ENCODE results near the gene CAPN12.
A peak's percentile ranks its signal among the peaks of the same experiment; 100 is the strongest.

CAPN12 gene

DNA sequence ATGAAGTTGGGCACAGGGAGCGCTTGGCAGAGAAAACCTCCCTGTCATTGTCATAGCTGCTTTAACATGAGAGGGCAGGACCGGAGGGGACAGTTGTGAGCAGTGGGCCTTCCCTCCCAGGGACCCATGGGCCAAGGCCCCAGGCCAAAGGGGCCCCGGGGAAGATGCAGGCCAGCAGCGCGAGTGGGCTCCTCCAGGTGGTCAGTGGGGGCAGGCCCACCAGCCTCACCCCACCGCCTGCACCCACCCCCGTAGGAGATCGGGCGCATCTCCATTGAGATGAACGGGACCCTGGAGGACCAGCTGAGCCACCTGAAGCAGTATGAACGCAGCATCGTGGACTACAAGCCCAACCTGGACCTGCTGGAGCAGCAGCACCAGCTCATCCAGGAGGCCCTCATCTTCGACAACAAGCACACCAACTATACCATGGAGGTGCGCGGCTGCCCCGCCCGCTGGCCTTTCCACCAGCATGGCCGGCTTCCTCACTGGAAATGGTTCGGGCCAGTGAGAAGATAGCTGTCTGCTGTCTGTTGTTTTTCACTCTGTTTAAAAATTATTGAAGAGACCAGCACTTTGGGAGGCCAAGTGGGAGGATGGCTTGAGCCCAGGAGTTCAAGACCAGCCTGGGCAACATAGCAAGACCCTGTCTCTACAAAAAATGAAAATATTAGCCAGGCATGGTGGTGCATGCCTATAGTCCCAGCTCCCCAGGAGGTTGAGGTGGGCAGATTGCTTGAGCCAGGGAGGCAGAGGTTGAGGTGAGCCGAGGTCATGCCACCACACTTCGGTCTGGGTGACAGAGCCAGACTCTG lies 18.6 kb downstream of the CAPN12 start:
- no peak for DNase-seq (ENCODE audit: low read depth)

DNA sequence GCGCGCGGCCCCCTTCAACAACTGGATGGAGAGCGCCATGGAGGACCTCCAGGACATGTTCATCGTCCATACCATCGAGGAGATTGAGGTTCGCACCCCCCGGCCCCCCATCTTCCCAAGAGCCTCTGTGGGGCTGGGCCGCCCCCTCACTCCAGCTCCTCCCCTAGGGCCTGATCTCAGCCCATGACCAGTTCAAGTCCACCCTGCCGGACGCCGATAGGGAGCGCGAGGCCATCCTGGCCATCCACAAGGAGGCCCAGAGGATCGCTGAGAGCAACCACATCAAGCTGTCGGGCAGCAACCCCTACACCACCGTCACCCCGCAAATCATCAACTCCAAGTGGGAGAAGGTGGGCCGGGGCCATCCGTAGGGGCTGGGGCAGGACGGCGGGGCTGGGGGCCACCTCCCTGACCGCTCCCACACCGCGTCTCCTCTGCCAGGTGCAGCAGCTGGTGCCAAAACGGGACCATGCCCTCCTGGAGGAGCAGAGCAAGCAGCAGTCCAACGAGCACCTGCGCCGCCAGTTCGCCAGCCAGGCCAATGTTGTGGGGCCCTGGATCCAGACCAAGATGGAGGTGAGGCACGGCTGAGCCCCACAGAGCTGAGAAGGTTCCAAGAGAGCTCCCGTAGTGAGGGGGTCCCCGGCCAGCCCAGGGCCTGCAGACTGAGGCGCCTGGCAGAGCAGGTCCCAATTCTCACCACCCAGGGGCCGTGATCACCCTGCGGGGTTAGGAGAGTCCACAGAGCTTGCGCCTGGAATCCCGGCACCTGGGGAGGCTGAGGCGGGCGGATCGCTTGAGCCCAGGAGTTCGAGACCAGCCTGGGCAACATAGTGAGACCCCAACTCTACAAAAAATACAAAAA lies 20.1 kb downstream of the CAPN12 start:
- DNase-seq (ENCODE audit: low read depth) = no peak

DNA sequence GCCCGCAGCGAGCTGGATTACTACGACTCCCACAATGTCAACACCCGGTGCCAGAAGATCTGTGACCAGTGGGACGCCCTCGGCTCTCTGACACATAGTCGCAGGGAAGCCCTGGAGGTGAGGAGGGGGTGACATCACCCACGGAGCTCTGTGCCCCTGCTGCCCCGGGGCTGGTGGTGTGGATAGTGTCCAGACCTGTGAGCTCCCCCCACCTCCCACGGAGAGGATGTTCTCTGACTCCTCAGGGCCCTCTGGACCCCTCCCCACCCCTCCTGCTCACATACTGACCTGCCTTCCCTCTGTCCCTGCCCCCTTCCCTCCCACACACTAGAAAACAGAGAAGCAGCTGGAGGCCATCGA lies 20.7 kb downstream of the CAPN12 start:
- no peak for DNase-seq (ENCODE audit: low read depth)

DNA sequence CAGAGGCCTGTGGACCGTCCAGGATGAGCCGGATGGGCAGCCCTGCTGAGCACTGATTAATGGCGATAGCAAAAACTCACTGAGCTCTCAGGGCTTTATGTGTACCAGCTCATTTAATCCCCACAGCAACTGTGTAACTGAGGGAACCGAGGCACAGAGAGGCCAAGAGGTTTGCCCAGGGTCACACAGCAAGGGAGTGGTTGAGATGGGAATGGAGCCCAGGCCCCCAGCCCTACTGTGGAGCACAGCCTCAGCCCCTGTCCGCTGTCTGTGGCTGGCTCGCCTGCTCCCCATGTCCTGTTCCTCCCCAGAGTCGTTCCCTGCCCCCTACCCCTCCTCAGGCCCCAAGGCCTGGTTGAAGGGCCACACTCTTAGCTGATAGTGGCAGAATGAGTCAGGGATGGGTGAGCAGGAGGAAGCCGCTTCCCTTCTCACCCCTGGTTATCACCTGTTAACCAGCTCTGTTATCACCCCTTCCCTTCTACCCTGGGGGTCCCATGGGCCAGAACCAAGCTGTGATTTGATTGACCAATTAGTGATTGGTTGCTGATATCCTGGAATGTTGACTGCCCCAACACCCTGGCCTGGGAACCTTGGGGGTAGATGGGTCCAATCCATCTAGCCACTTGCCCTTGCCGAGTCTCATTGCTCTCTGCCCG lies 21.2 kb downstream of the CAPN12 start:
- DNase-seq (ENCODE audit: low read depth) = no peak

DNA sequence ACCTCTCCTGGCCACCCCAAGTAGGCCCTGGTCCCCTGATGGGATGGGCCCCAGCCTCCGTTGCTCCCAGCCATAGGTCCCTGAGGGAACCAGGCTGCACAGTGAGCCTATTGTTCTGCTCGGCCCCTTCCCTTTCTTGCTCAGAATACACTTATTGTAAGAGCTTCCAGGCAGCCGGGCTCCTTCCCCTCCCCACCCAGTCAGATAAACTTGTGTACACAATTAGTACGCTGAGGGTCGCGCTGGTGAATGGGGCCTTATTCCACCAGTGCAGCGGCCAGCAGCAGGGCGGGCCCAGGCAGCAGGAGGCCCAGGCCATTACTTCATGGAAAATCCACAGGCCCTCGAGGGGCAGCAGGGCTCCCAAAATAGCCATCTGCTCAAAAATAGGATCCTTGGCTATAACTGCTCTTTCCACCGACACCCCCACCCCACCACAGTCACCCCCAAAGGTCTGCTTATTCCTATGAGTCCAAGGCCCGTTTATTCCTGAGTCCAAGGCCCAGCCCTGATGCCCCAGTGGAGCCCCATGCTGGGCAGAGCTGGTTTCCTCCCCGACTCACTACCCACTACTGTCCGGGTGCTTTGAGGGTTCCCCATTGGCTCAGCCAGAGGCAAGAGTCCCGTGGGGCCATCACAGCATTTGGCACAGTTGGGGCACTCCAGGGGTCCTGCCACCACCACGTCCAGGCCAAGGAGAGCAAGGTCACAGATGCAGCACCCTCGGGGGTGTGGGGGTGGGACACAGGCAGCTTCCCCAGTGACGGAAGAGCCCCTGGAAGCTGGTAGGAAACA lies 22.1 kb downstream of the CAPN12 start:
- no peak for DNase-seq (ENCODE audit: low read depth)

DNA sequence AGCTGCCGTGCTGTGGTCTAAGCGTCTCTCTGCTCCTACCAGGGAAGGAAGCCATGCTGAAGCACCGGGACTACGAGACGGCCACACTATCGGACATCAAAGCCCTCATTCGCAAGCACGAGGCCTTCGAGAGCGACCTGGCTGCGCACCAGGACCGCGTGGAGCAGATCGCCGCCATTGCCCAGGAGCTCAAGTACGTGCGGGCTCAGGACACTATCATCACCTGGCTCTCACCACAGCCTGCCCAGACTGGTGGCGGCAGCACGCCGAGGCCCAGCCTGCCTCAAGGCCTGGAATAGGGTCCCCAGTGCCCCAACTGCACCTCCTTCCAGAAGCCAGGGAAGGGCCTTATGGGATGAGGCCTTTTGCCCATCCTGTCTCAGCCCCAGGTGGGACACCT lies 22.8 kb downstream of the CAPN12 start:
- no peak for DNase-seq (ENCODE audit: low read depth)

DNA sequence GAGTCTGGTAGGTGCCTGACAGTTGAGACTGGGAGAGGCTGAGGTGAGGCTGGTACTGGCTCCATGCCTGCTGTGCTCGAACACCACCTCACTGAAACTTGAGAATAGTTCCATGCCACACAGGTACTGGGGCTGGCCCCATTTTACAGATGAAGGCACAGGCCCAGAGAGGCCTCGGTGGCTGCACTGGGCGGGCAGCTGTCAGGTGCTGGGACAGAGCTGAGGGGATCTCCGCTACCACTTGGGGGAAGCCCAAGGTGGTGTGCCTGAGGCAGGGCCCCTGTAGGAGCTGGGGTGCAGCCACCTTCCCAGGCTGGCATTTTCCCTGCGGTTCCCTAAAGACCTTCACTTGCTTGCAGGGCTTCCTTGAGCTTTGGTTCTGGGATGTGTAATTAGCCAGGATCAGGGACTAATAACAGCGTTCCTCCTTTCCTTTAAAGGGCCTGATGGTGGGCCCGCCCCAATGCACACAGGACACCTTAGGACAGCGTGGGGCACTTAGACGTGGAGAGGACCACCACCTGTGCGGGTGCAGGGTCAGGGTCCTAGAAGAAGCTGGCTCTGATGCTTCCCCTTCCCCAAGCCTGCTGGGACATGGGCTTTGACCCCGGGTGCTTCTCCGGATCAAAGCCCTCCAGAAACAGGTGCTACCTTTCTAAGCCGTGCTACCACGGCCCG lies 23.6 kb downstream of the CAPN12 start:
- no peak for DNase-seq (ENCODE audit: low read depth)

DNA sequence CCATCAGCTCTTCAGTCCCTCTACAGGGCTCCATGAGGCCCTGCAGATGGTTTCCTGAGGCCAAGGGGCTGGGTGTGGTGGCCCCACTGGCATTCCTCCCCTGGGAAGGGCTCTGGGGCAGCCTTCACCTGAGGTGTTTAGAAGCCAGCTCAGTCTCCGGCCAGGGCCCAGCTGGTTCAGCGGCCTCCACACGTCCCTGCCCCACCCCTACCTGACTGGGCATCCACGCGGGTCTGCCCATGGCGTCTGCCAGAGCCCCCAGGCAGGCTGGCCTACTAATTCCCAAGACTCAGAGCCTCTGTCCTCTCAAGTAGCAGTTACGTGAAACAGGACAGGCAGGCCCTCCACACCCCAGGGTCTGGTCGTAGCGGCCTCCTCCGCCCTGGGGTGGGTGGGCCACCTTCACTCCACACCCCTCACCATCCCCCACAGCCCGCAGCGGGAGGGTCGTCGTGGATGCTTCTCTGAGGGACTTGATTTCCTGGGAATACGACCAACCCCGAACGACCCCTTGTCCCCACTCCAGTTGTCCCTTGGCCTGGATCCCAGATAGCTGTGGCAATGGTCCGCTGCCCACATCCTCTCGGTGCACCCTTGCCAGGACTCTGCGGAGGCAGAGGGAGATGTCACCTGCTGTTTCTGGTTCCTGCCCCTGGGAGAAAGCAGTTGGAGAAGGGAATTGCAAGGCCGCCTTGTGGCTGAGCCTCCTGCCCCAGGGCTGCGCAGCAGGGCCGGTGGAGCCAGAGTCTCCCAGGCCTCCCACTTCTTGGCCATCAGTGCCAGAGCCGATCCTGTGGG lies 24.3 kb downstream of the CAPN12 start:
- peak; percentile 42 for DNase-seq (ENCODE audit: low read depth)

DNA sequence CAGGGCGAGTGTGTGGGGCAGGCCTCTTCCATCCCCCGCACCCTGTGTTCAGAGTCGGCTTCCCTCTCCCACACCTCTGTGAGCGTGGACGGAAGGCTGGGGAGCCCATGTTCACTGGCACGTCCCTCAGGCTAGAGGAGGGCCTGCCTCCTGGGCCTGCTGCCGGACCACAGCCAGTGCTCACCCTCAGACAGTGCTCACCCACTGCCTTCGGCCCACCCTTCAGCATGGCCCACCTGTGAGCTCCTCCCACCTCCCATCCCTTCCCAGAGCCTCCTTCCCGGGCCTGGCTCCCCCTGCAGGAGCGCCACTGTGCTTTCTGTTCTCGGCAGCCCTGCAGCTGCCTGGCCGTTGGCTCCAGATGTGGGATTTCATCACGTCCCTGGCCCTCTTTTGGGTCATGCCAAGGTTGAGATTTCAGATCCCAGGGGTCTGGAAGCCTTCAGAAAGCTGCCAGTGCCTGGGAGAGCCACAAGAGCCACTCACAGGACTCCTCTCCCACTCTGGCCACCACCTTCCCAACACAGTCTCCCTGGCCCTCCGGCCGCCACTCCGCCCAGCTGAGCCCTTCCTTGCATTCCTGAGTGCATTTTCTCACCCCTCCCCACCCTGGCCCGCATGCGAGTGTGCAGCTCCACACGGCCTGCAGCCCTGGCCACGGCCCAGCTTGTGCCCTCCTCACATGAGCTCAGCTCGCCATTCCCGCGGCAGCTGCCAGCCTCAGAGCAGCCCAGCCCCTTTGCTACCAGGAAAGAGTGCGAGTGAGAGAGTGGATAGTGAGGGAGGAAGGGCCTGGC lies 25.3 kb downstream of the CAPN12 start:
- peak; percentile 81 for DNase-seq (ENCODE audit: low read depth)

DNA sequence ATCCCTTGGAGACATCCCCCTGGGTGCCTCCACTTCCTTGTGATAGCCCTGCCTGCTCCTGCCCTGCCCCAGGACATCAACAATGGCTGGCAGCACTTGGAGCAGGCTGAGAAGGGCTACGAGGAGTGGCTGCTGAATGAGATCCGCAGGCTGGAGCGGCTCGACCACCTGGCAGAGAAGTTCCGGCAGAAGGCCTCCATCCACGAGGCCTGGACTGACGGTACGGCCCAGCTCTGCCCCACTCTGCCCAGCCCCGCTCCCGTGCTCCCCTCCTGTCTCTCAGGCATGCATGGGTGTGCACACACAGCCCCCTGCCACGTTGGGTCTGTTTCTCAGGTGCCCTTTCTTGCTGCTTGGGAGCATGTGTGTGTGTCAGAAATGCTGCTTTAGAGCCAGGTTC lies 26.4 kb downstream of the CAPN12 start:
- no peak for DNase-seq (ENCODE audit: low read depth)

DNA sequence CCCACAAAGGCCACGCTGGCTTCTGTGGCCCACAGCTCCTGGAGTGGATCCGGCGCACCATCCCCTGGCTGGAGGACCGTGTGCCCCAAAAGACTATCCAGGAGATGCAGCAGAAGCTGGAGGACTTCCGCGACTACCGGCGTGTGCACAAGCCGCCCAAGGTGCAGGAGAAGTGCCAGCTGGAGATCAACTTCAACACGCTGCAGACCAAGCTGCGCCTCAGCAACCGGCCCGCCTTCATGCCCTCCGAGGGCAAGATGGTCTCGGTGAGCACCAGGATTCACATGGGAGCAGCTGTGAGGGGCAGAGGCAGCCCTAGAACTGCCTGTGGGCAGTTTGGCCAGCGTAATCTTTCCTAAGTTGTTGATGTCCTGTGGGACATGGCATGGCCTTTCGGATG lies 27.2 kb downstream of the CAPN12 start:
- no peak for DNase-seq (ENCODE audit: low read depth)

DNA sequence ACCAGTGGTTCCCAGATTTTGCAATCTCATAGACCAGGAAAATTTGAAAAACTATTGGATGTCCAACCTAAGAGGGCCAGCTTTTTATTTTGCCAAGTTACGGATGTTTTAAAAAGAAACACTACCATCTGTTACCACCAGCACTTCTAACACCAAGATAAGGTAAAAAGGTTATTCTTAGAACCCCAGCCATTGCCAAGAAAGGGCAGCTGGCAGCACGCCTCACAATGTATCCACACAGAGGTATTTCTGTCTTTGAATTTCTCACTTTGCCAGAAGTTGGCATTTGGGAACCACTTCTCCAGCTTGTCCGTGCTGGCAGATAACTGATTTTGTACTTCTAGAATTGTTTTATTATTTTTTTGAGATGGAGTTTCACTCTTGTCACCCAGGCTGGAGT lies 28.7 kb downstream of the CAPN12 start:
- DNase-seq (ENCODE audit: low read depth) = no peak

DNA sequence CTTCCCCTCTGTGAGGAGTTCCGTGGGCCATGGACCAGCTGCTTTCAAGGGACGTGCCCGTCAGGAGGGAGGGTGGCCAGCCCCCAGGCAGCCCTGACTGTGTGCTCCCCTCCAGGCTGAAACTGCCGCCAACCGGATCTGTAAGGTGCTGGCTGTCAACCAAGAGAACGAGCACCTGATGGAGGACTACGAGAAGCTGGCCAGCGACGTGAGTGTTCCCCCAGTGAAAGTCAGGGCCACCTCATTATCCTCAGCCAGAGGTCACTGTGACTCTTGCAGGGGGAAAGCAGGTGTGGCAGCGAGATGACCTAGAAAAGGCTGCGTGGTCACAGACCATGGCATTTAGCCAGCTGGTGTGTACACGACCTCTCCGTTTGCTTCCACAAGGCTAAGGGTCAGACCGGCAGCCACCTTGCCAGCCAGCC lies 29.9 kb downstream of the CAPN12 start:
- DNase-seq (ENCODE audit: low read depth) = no peak

DNA sequence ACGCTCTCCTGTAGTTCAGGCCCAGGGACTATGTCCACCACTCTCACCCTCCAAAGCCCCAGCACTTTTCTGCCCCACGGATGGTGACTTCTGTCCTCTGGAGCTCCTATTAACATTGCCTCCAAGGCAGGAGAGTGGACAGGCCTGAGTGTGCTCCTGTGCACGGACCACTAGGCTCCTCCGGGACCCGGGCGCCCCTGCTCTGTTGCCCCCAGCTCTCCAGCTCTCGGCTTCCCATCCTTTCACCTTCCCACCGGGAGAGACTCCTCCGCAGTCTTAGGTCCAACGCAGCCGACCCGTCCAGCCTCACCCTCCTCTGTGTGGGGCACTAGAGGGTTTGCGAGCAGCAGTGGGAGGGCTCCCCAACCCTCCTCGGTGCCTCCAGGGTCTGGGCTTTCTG lies 30.4 kb downstream of the CAPN12 start:
- no peak for DNase-seq (ENCODE audit: low read depth)

DNA sequence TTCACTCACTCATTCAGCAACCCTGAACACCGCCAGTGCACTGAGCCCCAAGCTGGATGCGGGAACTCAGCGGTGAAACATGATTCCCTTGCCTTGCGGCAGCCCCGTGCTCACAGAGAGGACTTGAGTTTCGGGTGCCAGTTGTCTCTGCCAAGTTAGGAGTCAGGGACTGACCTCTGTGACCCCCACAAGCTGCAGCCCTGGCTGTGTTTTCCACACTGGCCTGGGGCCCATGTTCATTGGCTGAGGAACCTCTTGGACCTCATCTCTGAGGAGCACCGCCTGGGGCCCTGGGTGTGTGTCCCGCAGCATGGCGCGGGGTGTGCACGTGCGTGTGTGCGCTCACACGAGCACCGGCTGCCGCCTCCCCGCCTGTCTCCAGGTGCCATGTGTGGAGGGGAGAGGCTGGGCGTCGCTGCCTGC lies 31.0 kb downstream of the CAPN12 start:
- DNase-seq (ENCODE audit: low read depth) = no peak

DNA sequence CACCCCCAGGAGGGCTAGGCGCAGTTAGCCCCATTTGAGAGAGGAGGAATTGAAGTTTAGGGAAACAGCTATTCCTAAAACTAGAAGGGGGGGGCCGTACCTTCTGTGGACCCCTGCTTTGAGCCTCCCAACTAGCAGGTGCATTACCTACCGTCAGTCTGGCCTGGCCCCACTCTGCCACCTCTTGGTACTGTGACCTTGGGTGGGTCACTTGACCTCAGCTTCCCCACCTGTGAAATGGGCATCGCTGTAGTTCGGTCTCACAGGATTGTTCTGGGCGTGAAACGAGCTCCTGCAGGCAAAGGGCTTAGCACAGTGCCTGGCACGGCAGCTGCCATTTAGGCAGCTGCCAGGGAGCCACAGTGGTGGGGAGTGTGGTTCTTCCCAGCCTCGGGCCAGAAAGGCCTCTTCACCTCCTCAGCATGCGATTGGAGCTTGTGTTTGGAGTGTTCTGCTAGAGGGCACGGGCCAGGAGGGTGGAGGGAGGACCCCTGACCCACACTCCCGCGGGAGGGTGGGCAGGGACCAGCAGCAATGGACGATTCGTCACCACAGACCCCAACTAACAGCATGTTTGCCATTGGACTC lies 32.0 kb downstream of the CAPN12 start:
- no peak for DNase-seq (ENCODE audit: low read depth)

DNA sequence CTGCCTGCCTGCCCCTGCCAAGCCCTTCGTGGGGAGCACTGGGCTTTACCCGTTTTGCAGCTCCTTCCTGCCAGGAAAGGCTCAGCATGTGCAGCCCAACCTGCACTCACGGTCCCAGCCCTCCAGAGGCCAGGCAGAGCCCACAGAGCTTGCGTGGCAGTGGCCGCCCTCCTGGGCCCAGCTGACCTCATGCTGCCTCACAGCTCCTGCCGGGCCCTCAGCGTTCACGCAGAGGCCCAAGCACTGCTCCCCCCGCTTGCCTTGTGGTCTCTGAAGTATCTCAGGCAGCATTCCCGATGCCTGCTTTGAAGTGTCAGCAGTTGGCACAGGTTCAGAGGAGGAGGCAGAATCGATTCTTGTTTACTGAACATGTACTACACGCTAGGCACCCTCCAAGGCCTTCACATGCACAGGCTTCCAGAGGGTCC lies 32.5 kb downstream of the CAPN12 start:
- peak; percentile 92 for DNase-seq (ENCODE audit: low read depth)

DNA sequence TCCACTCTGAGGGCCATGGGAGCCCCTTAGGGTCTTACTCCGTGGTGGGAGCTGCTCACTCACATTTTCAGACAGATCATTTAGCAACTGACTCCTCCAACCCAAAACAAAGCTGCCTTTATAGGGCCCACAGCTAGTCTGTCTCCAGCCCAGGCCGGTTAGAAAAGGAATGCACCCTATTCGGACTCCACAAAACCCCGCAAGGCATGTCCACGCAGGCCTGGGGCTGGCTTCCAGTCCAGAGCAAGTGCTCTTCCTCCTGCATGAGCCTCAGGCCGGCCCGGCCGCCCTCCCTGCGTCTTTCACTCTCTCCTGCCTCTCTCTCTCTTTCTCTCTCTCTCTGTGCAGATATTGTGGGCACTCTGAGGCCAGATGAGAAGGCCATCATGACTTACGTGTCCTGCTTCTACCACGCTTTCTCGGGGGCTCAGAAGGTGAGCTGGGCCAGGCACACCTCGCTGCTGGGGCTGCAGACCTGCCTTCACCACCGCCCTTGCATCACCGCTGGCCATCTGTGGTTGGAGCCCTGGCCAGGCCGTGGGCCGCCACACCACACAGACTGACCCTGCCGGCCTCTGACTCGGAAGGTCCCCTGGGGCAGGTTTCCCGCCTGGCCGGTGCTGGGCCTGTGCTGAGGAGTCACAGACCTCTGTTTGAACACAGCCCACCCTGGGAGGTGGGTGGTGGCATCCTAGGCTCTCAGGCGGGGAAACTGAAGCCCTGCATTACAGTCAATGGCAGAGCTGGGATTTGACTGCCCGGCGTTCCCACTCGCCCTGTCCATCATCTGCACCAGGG lies 33.1 kb downstream of the CAPN12 start:
- DNase-seq (ENCODE audit: low read depth) = no peak

DNA sequence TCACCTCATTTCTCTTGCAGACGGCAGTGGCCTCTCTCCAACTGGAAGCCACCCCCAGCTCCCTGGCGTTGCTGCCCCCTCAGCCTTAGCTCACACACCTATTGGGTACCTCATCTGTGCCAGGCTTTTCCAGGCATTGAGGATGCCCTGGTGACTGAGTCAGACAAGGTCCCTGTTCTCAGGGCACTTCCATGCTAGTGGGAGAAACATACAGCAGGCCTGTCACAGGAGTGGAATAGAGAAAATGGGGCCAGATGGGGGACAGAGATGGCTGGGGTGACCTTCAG lies 33.9 kb downstream of the CAPN12 start:
- DNase-seq (ENCODE audit: low read depth) = no peak

All from EH (cell line).